GM12875 (cell line): ENCODE data around the gene ROBO1.

Source experiments
- H3K4me3 ChIP-seq: one replicate; pipeline ENCODE4 v1.5.1; 2011; ENCODE audit warnings: low read depth, low read length, control low read depth
- TF ChIP-seq, protein P1 (sequence below): IDR thresholded peaks from 2 replicates; pipeline ENCODE4 v1.5.1; 2011; ENCODE audit warnings: low read depth, mild to moderate bottlenecking, control low read depth, inconsistent platforms, low read length, moderate library complexity, borderline replicate concordance; ENCODE audit not compliant: insufficient read depth

The ROBO1 gene

DNA sequence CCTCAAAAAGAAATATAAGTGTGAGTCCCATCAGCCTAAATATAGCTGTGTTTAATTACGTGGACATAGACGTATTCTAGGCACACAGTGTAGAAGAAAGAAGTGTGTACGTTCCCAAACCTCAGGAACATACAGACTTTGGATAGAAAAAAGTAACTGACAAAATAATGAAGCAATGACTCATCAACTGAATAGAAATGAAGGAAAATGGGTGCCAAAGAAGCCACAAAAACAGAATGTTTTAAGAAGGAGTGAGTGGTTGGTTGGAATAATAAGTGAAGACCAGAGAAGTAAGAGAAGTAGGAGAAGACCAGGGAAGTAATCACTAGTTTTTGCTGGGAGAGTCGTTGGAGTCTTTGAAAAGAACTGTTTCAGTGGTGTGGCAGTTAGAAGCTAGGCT, 518.1 kb downstream of the ROBO1 start:
- TF ChIP-seq, protein P1, sequence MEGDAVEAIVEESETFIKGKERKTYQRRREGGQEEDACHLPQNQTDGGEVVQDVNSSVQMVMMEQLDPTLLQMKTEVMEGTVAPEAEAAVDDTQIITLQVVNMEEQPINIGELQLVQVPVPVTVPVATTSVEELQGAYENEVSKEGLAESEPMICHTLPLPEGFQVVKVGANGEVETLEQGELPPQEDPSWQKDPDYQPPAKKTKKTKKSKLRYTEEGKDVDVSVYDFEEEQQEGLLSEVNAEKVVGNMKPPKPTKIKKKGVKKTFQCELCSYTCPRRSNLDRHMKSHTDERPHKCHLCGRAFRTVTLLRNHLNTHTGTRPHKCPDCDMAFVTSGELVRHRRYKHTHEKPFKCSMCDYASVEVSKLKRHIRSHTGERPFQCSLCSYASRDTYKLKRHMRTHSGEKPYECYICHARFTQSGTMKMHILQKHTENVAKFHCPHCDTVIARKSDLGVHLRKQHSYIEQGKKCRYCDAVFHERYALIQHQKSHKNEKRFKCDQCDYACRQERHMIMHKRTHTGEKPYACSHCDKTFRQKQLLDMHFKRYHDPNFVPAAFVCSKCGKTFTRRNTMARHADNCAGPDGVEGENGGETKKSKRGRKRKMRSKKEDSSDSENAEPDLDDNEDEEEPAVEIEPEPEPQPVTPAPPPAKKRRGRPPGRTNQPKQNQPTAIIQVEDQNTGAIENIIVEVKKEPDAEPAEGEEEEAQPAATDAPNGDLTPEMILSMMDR: no peak
- no peak overlapping the region for H3K4me3 ChIP-seq

DNA sequence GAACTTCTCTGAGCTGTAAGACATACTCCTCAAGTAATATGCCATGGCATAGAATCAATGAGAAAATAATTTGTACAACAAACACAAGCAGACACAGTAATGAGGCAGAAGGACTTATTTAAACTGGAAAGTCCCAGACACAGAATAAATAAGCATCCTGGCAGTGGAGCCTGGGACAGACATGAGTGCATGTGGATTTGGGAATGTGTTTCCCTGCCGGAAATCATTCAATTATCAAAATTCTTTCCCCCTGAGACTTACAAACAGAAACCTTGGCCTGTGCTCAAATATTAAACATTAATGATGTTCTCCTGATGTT, 520.1 kb downstream of the ROBO1 start:
- TF ChIP-seq, protein P1: no peak
- no peak overlapping the region for H3K4me3 ChIP-seq

DNA sequence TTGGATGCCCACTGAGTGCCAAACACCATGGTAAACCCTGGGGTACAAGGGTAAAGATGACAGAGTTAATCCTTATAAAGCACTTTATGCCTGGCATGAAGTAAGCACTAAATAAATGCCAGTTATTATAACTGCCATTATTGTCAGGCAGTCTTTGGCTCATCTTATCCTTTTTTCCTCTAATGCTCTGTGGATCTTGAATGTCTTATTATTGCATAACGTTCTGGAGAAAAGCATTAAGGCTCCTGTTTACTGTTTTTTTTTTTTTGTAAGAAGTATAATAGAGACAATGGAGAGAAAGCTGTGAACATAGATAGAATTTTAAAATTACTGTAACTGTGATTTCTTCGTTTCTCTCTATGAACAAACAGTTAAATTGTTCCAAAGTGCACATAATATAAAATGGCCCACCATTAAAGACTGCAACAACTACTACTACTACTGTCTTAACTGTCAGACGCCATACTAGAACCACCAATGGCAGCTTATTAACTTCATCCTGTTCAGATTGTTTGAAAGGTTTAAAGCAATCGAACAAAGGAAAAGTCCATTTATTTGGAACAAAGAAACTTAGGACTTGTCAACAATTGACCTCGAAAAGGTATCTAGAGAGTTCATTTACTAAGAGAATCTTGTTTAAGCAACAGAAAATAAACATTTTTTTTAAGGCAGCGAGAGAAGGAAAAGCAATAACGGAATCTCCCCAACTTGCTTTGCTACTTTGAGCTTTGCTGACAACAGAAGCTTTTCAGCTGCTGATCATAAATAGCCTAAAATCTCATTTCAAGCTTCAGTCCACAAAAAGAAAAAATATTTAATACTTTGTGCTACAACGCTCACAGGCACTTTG, 520.7 kb downstream of the ROBO1 start:
- no peak overlapping the region for H3K4me3 ChIP-seq
- TF ChIP-seq, protein P1: no peak

DNA sequence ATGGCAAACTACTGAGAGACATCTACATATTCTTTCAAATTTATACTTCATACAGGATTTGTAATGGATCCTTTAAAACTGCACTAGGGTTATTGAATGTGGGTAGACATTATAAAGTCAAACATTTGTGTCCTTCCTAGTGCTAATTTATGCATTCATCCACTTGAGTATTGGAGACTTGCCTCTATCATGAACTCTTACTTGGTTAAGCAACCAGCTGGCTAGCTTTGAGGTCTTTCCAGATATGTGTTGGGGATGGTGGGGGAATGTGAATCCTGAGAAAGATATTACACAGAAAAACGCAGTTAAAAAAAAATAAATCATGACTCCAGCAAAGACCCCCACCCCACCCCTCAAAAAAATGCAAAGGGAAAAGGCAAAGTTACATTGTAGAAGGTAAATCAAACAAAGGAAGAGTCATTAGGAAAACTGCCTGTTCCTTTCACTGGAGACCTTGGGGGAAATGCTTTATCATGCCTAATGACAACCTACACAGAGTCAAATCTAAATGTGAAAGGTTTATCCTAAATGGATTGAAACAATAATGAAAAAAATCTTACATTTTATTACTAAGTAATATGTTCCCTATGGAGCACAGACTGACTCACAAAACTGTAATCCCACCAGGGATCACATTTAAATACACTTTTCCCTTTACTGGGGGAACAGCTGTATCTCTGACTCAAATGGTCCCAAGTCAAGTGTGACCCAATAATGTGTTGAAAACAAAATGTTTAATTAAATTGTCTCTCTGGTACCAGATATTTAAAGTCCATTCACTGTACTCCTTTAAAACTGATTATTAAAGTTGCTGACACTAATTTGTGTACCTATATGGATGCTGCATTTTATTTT, 522.3 kb downstream of the ROBO1 start:
- H3K4me3 ChIP-seq: no peak overlapping the region
- TF ChIP-seq, protein P1: no peak

DNA sequence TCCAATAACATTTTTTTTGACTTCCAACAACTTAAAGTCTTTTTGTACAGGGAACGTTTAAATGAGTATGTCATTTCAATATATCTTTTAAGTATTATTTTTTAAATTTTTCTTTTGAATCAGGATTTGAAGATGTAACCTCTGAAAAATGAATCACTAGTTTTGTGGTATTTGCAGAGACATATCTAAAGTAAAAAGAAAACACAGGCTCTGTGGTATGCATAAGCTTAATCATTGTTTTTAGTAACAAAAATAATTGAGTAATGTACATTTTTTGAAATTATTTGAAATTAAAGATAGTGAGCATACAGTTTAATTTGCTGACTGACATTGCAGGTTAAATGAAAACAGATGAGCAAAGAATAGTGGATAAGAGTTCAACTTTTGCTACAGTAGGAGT, 531.3 kb downstream of the ROBO1 start:
- TF ChIP-seq, protein P1: no peak
- H3K4me3 ChIP-seq: no peak overlapping the region

DNA sequence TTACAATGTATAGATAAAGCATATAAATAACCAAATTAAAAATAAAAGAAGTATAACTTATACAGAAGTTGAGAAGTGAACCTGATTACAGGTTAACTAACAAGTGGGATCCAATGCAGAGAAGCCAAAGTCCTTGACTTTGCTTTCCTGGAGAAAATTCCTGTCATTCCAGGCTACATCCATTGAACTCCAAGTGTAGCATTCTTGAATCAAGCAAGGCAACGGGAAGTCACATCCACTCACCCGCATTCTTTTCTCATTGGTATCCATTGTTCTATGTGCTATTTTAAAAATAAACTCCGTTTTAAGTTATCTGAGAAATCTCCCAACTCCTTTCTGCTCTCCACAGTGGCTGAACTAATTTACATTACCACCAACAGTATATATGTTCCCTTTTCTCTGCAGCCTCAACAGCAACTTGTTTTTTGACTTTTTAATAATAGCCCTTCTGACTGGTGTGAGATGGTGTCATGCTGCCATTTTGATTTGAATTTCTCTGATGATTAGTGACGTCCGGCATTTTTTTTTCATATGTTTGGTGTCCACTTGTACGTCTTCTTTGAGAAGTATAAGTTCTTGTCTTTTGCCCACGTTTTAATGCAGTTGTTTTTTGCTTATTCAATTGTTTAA, 534.3 kb downstream of the ROBO1 start:
- TF ChIP-seq, protein P1: no peak
- no peak overlapping the region for H3K4me3 ChIP-seq
